Measurements from ENCODE around the gene UFD1. TPM values are rescaled to one million over a fixed set of nuclear protein-coding genes. Genes with fewer than 3 reads are reported as not detected.

UFD1 gene
- total RNA-seq, 1 experiment from 2014 or later: 74.4 TPM

GRCh38 chr22:19482297-19482696 lies 3.3 kb upstream of the UFD1 start:
- Histone ChIP-seq H3T11ph (ENCODE audit: low read length) (no peak overlapping the region), H3K9ac (ENCODE audit: extremely low read depth, insufficient read length, low read length) (no peak overlapping the region), H4K5ac (ENCODE audit: insufficient read length, low read depth, low read length) (no peak overlapping the region), H3K79me2 (ENCODE audit: insufficient read depth, low read length) (peaks cover 16% of the 10 kb centered on the region; the same call in 1 of the 2 replicates), H4K91ac (ENCODE audit: insufficient read length, low read depth, low read length) (no peak overlapping the region), H3K14ac (ENCODE audit: insufficient read depth, low read length) (no peak overlapping the region), H3K4me2 (ENCODE audit: insufficient read depth, insufficient read length, low read length) (no peak overlapping the region), H3K9me3 (ENCODE audit: control insufficient read depth, low read depth, low read length) (no peaks in the 10 kb centered on the region), H2AFZ (ENCODE audit: low read length) (no peak overlapping the region), H3K79me1 (ENCODE audit: insufficient read depth, low read depth, low read length, poor library complexity, severe bottlenecking) (no peaks in the 10 kb centered on the region), H2AK5ac (ENCODE audit: insufficient read length, low read length) (no peak overlapping the region), H3K4me1 (ENCODE audit: insufficient read depth, low read length) (peaks cover 3% of the 10 kb centered on the region), H2BK12ac (ENCODE audit: insufficient read length, low read depth, low read length) (no peak overlapping the region), H3K23ac (ENCODE audit: insufficient read length, low read depth, low read length) (no peak overlapping the region), H4K8ac (replicated peaks; ENCODE audit: insufficient read length, low read depth, low read length) (no peak overlapping the region), H2BK5ac (ENCODE audit: insufficient read length, low read length) (no peak overlapping the region), H3K23me2 (ENCODE audit: insufficient read length, low read depth, low read length, poor library complexity, severe bottlenecking) (peaks cover 13% of the 10 kb centered on the region), H3K27ac (ENCODE audit: insufficient read length, low read depth, low read length) (no peak overlapping the region), H2BK120ac (ENCODE audit: low read depth, low read length, poor library complexity, severe bottlenecking) (no peak overlapping the region), H3K56ac (ENCODE audit: insufficient read length, low read depth, low read length) (no peak overlapping the region), H2BK15ac (ENCODE audit: low read depth, low read length) (no peak overlapping the region), H4K20me1 (ENCODE audit: control insufficient read depth, insufficient read depth, insufficient read length) (no peaks in the 10 kb centered on the region), H3K27me3 (ENCODE audit: insufficient read depth, low read length) (no peaks in the 10 kb centered on the region), H2BK20ac (ENCODE audit: low read depth, low read length, poor library complexity, severe bottlenecking) (no peak overlapping the region), H3K18ac (ENCODE audit: insufficient read length, low read depth, low read length) (no peak overlapping the region), H3K4ac (ENCODE audit: low read depth, low read length) (no peak overlapping the region)
- WGBS (ENCODE audit: extremely low coverage, insufficient read length, low lambda C conversion rate): no CpG with 5 or more reads among the region's 9 CpGs
- Mint-ChIP-seq H3K36me3 (ENCODE audit: insufficient read depth in 1 of 3, low read depth in 3 of 3) (peaks cover 26 to 46% (median 40%) of the 10 kb centered on the region in 3 experiments), H3K27me3 (ENCODE audit: low read depth) (no peaks in the 10 kb centered on the region; the same call in 1 of the 2 replicates), H3K9me3 (no peaks in the 10 kb centered on the region), H3K4me3 (no peak overlapping the region), H3K27ac (no peak overlapping the region), H3K4me1 (peaks cover 17 to 18% of the 10 kb centered on the region in 2 experiments)
- TF ChIP-seq CTCF (conservative IDR thresholded peaks at IDR 0.05): no peak
- DNase-seq: no peak

All from H9 (cell line).